Osteoblast (primary cell): ENCODE data around the gene NFKBIZ. TPM values are rescaled to one million over a fixed set of nuclear protein-coding genes. Genes with fewer than 3 reads are reported as not detected.

Experiments used
- DNase-seq: peaks from one replicate; pipeline ENCODE4 v3.0.0; 2011; ENCODE audit warnings: low spot score, mixed read lengths; ENCODE audit not compliant: insufficient read length; ENCODE audit errors: missing footprints
- H2AFZ ChIP-seq: 2 replicates; pipeline ENCODE4 v1.6.0; 2011; ENCODE audit warnings: mild to moderate bottlenecking, low read length
- H3K27ac ChIP-seq: 2 replicates; pipeline ENCODE4 v1.5.1; 2011; ENCODE audit warnings: mild to moderate bottlenecking, low read depth, low read length, moderate library complexity
- H3K27me3 ChIP-seq: 2 replicates; pipeline ENCODE4 v1.6.0; 2012; ENCODE audit warnings: mild to moderate bottlenecking, control low read depth, inconsistent platforms, low read length, moderate library complexity; ENCODE audit not compliant: insufficient read depth
- H3K36me3 ChIP-seq: 2 replicates; pipeline ENCODE4 v1.5.1; 2011; ENCODE audit warnings: mild to moderate bottlenecking, low read length, control low read depth, moderate library complexity; ENCODE audit not compliant: insufficient read depth
- H3K4me1 ChIP-seq: 2 replicates; pipeline ENCODE4 v1.5.1; 2011; ENCODE audit warnings: mild to moderate bottlenecking, low read length, control low read depth, moderate library complexity; ENCODE audit not compliant: insufficient read depth
- H3K4me2 ChIP-seq: 2 replicates; pipeline ENCODE4 v1.6.0; 2011; ENCODE audit warnings: mild to moderate bottlenecking, low read length; ENCODE audit not compliant: insufficient read depth
- H3K4me3 ChIP-seq: fragments of 200-600 bp; sonication (generic); 3 replicates; pipeline ENCODE4 v1.5.1; 2012; ENCODE audit warnings: mild to moderate bottlenecking, low read length, inconsistent platforms; ENCODE audit not compliant: insufficient read depth
- H3K79me2 ChIP-seq: 2 replicates; pipeline ENCODE4 v1.6.0; 2012; ENCODE audit warnings: mild to moderate bottlenecking, low read length, control low read depth, inconsistent platforms; ENCODE audit not compliant: insufficient read depth
- H3K9me3 ChIP-seq: 2 replicates; pipeline ENCODE4 v1.5.1; 2011; ENCODE audit warnings: low read depth, low read length, control low read depth
- H4K20me1 ChIP-seq: 2 replicates; pipeline ENCODE4 v1.6.0; 2012; ENCODE audit warnings: mild to moderate bottlenecking, low read length, control low read depth; ENCODE audit not compliant: insufficient read depth
- total RNA-seq: library from RNA; depleted of rRNA; stranded (reverse); fragments of >200 nt; gene quantifications from 2 replicates; pipeline ENCODE4 v1.2.3, GENCODE V29; 2012
- TF ChIP-seq, protein P1 (sequence below): IDR thresholded peaks from 2 replicates; pipeline ENCODE4 v1.5.1; 2011; ENCODE audit warnings: mild to moderate bottlenecking, low read depth, low read length, moderate library complexity; ENCODE audit errors: extremely low read depth

Gene NFKBIZ
- total RNA-seq = 51.9 and 55.0 TPM in 2 replicates

- Histone ChIP-seq H3K36me3 (peaks cover 31% of the 10 kb centered on the region), H3K79me2 (peaks cover 47% of the 10 kb centered on the region), H3K9me3 (no peaks in the 10 kb centered on the region), H3K4me3 (peak within 1 kb of the TSS; percentile 83), H3K4me2 (peak within 1 kb of the TSS; percentile 92), H3K27ac (peak within 1 kb of the TSS; percentile 84), H3K27me3 (no peaks in the 10 kb centered on the region), H2AFZ (peak within 1 kb of the TSS; percentile 80), H3K4me1 (peaks cover 20% of the 10 kb centered on the region), H4K20me1 (peaks cover 38% of the 10 kb centered on the region)
- TF ChIP-seq, protein P1, sequence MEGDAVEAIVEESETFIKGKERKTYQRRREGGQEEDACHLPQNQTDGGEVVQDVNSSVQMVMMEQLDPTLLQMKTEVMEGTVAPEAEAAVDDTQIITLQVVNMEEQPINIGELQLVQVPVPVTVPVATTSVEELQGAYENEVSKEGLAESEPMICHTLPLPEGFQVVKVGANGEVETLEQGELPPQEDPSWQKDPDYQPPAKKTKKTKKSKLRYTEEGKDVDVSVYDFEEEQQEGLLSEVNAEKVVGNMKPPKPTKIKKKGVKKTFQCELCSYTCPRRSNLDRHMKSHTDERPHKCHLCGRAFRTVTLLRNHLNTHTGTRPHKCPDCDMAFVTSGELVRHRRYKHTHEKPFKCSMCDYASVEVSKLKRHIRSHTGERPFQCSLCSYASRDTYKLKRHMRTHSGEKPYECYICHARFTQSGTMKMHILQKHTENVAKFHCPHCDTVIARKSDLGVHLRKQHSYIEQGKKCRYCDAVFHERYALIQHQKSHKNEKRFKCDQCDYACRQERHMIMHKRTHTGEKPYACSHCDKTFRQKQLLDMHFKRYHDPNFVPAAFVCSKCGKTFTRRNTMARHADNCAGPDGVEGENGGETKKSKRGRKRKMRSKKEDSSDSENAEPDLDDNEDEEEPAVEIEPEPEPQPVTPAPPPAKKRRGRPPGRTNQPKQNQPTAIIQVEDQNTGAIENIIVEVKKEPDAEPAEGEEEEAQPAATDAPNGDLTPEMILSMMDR = no peak
- peak; percentile 99 for DNase-seq
Observed at GRCh38 chr3:101848754-101849713, at the start of gene NFKBIZ. TSS of gene NFKBIZ (plus strand) at chr3:101849514. CDS start at chr3:101849629, 115 bp downstream.

- Histone ChIP-seq H3K79me2 (no peaks in the 10 kb centered on the region), H3K4me2 (no peak overlapping the region), H3K27ac (no peak overlapping the region), H3K9me3 (no peaks in the 10 kb centered on the region), H3K4me3 (no peak overlapping the region), H3K36me3 (peaks cover 15% of the 10 kb centered on the region), H2AFZ (no peak overlapping the region), H3K27me3 (no peaks in the 10 kb centered on the region), H3K4me1 (no peaks in the 10 kb centered on the region), H4K20me1 (peaks cover 3% of the 10 kb centered on the region)
- TF ChIP-seq, protein P1 = no peak
- DNase-seq = no peak
Observed at GRCh38 chr3:101801174-101801573, 48.1 kb upstream of the NFKBIZ start.

DNA sequence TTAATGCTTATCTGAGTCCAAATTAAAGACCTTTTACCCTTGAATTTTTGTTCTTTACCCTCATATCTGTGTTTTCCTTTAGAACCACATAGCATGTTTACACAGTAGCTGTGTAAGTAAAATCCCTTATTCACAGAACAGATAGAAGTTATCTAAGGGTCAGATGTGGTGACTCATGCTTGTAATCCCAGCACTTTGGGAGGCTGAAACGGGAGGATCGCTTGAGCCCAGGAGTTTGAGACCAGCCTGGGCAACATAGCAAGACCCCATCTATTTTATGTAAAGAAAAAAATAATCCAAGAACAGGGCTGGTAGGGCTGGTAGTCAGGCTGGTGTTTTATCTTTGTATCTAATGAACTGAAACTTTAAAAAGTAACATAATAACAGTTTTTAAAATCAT is 47.1 kb upstream of the NFKBIZ start:
- Histone ChIP-seq H3K79me2 (no peaks in the 10 kb centered on the region), H3K4me3 (no peak overlapping the region), H4K20me1 (peaks cover 3% of the 10 kb centered on the region), H3K4me2 (no peak overlapping the region), H3K4me1 (no peaks in the 10 kb centered on the region), H3K9me3 (no peaks in the 10 kb centered on the region), H3K36me3 (peaks cover 15% of the 10 kb centered on the region), H2AFZ (no peak overlapping the region), H3K27ac (no peak overlapping the region), H3K27me3 (no peaks in the 10 kb centered on the region)
- no peak for DNase-seq
- TF ChIP-seq, protein P1 = no peak

DNA sequence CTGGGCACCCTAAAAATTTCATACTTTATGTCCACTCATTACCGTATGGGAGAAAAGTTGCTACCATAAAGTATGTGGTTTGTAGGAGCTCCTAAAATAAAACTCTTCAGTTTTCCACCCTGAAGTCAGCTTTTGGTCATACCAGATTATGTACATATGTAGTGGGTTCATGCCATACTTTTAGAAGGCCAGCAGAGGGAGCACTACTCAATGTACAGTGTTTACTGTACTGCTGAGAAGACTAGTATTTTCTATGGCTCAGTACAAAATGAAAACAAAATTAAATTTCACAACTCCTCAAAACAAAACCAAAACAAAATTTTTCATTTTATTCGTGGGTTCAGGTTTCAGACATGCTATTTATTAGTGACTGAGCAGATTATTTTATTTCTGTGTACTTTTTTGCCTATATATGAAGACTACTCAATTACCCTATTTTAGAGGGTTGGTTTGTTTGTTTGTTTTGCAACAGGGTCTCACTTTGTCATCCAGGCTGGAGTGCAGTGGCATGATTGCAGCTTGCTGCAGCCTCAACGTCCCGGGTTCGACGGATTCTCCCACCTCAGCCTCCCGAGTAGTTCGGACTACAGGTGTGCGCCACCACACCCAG is 46.0 kb upstream of the NFKBIZ start:
- DNase-seq = peak; percentile 85
- Histone ChIP-seq H3K4me3 (no peak overlapping the region), H3K27me3 (no peaks in the 10 kb centered on the region), H3K79me2 (no peaks in the 10 kb centered on the region), H3K9me3 (no peaks in the 10 kb centered on the region), H3K4me2 (no peak overlapping the region), H3K4me1 (no peaks in the 10 kb centered on the region), H4K20me1 (peaks cover 3% of the 10 kb centered on the region), H3K36me3 (peaks cover 15% of the 10 kb centered on the region), H2AFZ (no peak overlapping the region), H3K27ac (no peak overlapping the region)
- TF ChIP-seq, protein P1 = peak; percentile 89
